ENCODE results near the gene ELK3. TPM values are rescaled to one million over a fixed set of nuclear protein-coding genes. Genes with fewer than 3 reads are reported as not detected.

The ELK3 gene
- total and polyA plus RNA-seq, 10 donors, result 14.5 to 92.7 (median 52.9) TPM

- no peak for TF ChIP-seq POLR2A (IDR thresholded peaks at IDR 0.05)
- TF ChIP-seq POLR2AphosphoS5 (IDR thresholded peaks at IDR 0.05), result no peak
- peak in 1 of 11 experiments; percentile 13 for TF ChIP-seq CTCF (IDR thresholded peaks at IDR 0.05 in 8 of 11, conservative IDR thresholded peaks at IDR 0.05 in 3 of 11)
- Histone ChIP-seq H3K27me3 (replicated peaks in 1 of 7) (no peaks in the 10 kb centered on the region), H3K4me1 (peaks cover 3 to 30% (median 19%) of the 10 kb centered on the region in 6 donors), H3K9me3 (no peaks in the 10 kb centered on the region), H3K4me3 (no peak overlapping the region), H3K36me3 (no peaks in the 10 kb centered on the region), H3K27ac (peak overlapping the region in 6 of 8 donors; percentile 51 to 75 (median 68))
- DNase-seq, result peak; percentile 78
- 25 to 36% (median 30%) methylated on average over 9 of the region's 9 CpGs for WGBS, 5 donors
- intact Hi-C loops (cut with DNase I; ENCODE audit: low total_unique reads), result no loop called here
These were observed 23.8 kb upstream of the ELK3 start for GRCh38 chr12:96170328-96170727.

GRCh38 chr12:96170762-96171161 is 23.4 kb upstream of the ELK3 start:
- Histone ChIP-seq H3K27ac (peak overlapping the region in 6 of 8 donors; percentile 51 to 75 (median 68)), H3K27me3 (replicated peaks in 1 of 7) (no peaks in the 10 kb centered on the region), H3K9me3 (peaks cover 0 to under 1% (median under 1%) of the 10 kb centered on the region in 8 donors), H3K4me1 (peaks cover 3 to 30% (median 19%) of the 10 kb centered on the region in 6 donors), H3K4me3 (no peak overlapping the region), H3K36me3 (no peaks in the 10 kb centered on the region)
- no peak for DNase-seq
- intact Hi-C loops (cut with DNase I; ENCODE audit: low total_unique reads), result no loop called here
- no peak for TF ChIP-seq POLR2AphosphoS5 (IDR thresholded peaks at IDR 0.05)
- no peak for TF ChIP-seq POLR2A (IDR thresholded peaks at IDR 0.05)
- no peak for TF ChIP-seq CTCF (IDR thresholded peaks at IDR 0.05 in 8 of 11, conservative IDR thresholded peaks at IDR 0.05 in 3 of 11)
- 61 to 81% (median 70%) methylated on average over 4 to 5 of the region's 5 CpGs for WGBS, 5 donors

GRCh38 chr12:96171905-96172304 is 22.3 kb upstream of the ELK3 start:
- Histone ChIP-seq H3K36me3 (no peaks in the 10 kb centered on the region), H3K9me3 (peaks cover 0 to 12% (median 11%) of the 10 kb centered on the region in 8 donors), H3K27ac (no peak overlapping the region), H3K27me3 (replicated peaks in 1 of 7) (no peaks in the 10 kb centered on the region), H3K4me3 (no peak overlapping the region), H3K4me1 (peaks cover 3 to 28% (median 14%) of the 10 kb centered on the region in 6 donors)
- WGBS, 5 donors, result 79 to 89% (median 82%) methylated on average over 3 of the region's 3 CpGs
- DNase-seq, result no peak
- intact Hi-C loops (cut with DNase I; ENCODE audit: low total_unique reads), result no loop called here
- TF ChIP-seq POLR2A (IDR thresholded peaks at IDR 0.05), result no peak
- TF ChIP-seq POLR2AphosphoS5 (IDR thresholded peaks at IDR 0.05), result no peak

GRCh38 chr12:96172981-96173380 is 21.2 kb upstream of the ELK3 start:
- intact Hi-C loops (cut with DNase I; ENCODE audit: low total_unique reads), result no loop called here
- TF ChIP-seq CTCF (IDR thresholded peaks at IDR 0.05 in 8 of 11, conservative IDR thresholded peaks at IDR 0.05 in 3 of 11) (no peak), POLR2A (IDR thresholded peaks at IDR 0.05) (no peak), POLR2AphosphoS5 (IDR thresholded peaks at IDR 0.05) (no peak)
- no peaks in the 10 kb centered on the region for H3K27me3 ChIP-seq (replicated peaks in 1 of 7)
- 86 to 95% (median 87%) methylated on average over 4 of the region's 4 CpGs for whole genome bisulfite sequencing, 5 donors
- DNase-seq, result no peak
- H3K36me3 ChIP-seq, result no peaks in the 10 kb centered on the region
- no peak overlapping the region for H3K4me3 ChIP-seq
- peaks cover 3 to 32% (median 15%) of the 10 kb centered on the region in 6 donors for H3K4me1 ChIP-seq
- no peak overlapping the region for H3K27ac ChIP-seq
- peaks cover 0 to 14% (median 11%) of the 10 kb centered on the region in 8 donors for H3K9me3 ChIP-seq

Data from spleen (tissue), 11 donors.